NCI-H1105 treated with DMSO at 0.1 percent for 48 hours (cell line): ENCODE results near the gene RTN4RL1.

Experiments used
- DNase-seq: peaks from one replicate; lab custom pipeline; 2025; lab: John Stamatoyannopoulos, UW

The RTN4RL1 gene

DNA sequence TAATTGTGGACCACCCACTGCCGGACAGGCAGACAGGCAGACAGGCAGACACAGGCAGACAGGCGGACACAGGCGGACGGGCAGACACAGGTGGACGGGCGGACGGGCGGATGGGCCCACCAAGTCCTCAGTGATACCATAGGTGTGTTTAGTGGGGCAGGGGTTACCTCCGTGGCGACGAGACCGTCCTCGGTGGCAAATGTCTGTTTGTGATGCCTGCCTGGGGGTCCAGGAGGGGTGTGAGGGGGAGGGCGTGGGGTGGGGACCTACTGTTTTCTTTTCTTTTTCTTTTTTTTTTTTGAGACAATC lies 76.7 kb downstream of the RTN4RL1 start:
- no peak for DNase-seq

DNA sequence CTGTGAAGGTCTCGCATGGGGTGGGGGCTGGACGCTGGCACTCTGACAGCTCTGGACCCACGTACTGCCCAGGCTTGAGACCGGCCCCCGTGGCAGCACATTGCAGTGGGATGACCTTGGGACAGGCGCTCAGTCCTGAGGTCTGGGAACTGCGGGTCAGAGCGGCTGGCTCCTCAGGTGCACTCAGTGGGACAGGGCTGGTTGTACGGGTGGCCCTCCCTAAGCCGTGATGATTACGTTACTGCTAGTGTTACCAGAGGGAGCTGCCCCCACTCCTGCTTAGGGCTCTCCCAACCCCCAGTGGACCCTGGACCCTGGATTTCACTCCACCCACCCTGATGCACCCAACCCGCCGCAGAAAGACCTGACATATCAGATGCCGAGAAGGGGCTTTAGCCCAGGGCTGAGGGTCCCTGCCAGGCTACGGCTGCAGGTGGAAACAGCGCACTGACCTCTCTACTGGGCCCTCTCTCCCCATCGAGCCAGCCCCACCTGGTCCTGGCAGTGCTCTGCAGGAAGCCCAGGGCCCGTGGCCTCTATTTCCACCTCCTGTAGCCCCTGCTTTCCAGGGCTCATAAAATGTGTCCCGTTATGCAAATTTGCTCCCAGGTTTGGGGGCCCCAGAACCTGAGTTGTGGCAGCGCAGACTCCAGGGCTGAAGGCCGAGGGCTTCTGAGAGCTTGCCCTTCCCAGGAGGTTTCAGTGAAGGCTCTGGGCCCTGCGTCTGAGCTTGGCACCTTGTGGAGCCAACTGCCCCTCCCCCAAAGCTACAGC lies 77.2 kb downstream of the RTN4RL1 start:
- DNase-seq: no peak

DNA sequence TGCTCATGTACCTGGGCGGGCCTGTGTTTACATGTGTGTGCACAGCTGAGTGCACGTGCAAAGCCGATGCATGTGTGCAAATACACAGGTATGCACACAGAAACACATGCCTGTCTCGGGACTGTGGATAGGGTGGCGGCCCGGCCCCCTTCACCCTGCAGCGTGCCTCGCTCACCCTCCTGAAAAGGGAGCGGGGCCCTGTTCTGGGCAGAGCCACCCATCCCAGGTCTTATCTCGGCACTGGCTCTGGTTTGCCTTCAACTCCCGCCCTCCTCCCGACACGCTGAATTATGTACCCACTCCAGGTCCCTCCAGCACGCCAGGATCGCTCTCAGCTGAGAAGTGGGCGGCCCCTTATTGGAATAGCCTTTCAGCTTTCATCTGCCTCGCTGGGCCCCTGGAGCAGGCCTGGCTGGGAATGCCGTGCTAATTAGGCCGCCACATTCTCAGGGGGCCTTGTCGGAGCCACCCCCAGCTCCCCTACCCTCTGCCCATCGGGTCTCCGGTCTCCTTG lies 77.8 kb downstream of the RTN4RL1 start:
- DNase-seq: no peak

DNA sequence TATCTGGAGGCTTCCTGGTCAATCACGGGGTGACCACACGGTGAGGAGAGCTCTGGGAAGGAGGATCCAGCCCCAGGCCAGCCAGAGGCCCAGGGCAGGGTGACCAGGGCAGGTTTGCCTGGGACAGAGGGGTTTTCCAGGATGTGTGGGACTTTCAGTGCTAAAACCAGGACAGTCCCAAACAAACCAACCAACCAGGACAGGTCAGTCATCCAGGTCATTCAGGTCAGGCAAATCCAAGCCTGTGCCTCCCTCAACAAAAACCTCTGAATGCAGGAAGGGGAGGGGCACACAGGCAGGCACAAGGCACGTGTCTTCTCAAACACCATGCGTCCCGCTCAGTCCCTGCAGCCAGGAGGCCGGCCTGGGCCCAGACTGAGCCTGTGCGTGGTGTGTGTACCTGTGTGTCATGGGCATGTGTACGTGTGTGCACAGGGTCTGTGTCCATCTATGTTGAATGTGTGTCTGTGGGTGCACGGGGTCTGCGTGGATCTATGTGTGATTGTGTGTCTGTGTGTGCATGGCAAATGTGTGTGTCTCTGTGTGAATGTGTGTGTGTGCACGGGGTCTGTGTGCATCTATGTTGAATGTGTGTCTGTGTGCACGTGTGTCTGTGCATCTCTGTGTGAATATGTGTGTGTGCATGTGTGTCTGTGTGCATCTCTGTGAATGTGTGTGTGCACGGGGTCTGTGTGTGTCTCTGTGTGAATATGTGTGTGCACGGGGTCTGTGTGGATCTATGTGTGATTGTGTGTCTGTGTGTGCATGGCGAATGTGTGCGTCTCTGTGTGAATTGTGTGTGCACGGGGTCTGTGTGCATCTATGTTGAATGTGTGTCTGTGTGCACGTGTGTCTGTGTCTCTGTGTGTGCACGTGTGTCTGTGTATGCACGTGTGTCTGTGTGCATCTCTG lies 78.9 kb downstream of the RTN4RL1 start:
- no peak for DNase-seq

DNA sequence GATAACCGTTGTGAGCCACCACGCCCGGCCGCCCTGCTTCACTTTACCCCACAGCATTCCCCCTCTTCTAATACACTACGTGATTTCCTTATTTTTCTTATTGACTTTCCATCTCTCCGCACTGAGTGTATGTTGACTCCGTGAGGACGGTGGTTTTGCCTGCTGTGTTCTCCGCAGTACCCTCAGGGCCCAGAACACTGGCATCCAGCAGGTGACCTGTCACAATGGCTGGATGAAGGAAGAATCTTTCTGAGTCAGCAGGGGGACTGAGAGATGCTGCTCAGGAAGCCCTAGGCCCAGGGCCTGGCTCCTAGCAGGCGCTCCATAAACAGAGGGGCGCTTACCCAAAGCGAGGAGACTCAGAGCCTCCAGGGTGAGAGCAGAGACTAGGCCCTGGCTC lies 79.5 kb downstream of the RTN4RL1 start:
- no peak for DNase-seq

DNA sequence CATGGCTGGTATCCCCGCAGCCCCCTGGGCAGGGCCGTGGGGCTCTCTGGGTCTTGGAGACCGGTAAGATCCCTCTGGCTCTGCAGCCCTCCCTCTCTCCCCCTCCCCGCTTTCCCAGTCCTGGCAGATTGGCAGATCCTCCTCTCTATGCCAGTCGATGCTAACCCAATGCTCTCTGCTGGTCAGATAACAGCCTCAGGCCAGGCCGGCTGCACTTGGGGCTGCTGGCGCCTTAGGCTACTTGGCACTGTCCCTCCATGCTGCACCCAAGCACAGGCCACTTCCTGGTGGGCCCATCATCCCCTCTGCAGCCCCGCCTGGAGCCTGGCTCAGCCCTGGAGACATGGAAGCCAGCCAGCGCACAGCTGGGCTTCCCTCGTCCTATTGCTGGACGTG lies 81.7 kb downstream of the RTN4RL1 start:
- DNase-seq: no peak

DNA sequence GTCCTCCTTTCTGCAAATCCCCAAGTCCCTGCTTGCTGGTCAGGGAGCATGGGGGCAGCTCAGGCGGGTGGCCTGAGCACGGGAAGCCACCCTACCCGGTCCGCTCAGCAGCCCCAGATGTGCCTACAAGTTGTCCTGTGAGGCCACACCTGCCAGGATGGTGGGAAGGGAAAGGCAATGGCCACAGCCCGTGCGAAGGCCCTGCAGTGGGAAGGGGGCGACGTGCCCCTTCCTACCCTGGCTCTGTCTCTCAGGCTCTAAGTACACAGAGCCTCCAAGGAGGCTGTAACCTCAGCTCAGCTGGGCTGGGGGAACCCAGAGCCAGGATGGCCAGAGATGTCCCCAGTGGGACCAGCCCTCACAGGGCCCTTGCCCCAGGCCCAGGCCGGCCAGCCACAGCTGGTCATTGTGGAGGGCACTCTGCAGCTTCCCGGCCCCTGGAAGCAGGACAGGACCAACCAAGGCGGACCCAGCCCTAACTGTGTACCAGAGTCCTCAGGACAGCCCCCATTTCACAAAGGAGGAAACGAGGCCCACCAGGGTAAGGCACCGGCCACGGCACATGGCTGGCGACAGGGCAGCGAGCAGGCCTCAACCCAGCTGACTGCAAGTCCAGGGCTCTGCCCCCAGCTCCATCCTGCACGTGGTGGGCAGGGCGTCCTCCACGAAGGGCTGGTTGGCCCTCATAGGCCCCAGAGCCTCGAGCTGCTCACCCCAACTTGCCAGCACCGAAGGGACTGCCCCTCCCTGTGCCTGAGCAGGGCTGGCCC lies 82.3 kb downstream of the RTN4RL1 start:
- no peak for DNase-seq

DNA sequence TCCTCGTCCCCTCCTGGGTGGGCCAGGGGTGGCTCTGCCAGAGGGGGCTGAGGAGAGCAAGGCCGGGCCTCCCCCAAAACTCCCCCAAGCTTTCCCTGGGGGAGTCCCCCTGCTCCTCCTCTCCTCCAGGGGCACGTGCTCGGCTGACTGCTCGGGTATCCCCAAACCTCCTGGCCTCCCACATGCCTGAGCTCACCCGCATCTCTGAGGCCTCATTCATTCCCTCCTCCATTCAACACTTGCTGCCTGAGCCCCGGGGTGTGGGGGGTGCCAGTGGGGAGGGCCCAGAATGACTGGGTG lies 83.1 kb downstream of the RTN4RL1 start:
- DNase-seq: no peak

DNA sequence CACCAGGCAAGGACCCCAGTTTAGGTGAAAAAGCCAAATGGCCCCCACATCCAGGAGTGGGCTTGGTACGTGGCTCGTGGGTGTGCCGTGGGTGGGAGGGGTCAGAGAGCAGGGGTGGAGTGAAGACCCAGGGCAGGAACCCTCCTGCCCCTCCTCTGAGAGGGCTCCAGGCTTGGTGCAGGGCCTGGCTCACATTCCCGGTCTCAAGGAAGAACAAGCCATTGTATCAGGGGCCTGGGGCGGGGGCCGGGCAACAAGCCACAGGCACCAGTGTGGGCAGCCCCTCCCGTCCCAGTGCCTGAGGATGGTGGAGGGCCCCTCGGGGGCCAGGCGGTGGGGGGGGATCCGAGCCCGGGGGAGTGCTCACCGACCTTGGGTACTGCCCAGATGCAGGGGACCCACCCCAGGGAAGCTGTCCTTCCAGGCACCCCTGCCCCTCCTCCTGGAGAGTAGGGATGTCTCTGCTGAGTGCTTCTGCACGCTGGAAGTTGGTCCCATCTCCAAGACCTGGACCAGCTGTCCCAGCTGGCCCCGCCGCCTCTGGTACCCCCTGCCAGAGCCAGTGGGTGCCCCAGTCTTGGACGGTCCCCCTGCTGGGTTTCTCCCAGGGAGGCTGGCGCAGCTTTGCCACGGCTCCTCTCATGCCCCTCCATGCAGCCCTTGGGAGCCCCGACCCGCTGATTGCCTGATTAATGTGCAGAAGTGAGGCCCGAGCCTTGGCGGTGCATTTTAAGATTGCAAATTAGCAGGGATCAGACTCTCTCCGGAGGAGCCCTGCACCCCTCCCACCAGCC lies 83.7 kb downstream of the RTN4RL1 start:
- DNase-seq: no peak

DNA sequence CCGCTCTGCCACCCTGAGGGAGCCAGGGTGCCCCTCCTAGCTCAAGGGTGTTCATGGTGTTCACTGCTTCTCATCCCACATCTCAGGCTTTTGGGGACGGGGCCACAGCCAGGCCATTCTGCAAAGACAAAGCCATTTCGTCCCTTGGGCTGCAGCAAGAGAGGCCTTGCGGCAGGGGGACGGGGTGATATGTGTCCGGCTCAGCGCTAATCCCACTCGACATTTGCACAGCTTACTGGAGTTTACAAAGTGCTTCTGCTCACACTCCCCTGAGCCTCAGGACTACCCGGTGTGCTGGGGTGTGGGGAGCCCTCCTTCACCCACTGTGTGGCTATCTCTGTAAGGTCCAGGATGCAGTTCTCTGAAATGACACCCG lies 84.3 kb downstream of the RTN4RL1 start:
- no peak for DNase-seq

DNA sequence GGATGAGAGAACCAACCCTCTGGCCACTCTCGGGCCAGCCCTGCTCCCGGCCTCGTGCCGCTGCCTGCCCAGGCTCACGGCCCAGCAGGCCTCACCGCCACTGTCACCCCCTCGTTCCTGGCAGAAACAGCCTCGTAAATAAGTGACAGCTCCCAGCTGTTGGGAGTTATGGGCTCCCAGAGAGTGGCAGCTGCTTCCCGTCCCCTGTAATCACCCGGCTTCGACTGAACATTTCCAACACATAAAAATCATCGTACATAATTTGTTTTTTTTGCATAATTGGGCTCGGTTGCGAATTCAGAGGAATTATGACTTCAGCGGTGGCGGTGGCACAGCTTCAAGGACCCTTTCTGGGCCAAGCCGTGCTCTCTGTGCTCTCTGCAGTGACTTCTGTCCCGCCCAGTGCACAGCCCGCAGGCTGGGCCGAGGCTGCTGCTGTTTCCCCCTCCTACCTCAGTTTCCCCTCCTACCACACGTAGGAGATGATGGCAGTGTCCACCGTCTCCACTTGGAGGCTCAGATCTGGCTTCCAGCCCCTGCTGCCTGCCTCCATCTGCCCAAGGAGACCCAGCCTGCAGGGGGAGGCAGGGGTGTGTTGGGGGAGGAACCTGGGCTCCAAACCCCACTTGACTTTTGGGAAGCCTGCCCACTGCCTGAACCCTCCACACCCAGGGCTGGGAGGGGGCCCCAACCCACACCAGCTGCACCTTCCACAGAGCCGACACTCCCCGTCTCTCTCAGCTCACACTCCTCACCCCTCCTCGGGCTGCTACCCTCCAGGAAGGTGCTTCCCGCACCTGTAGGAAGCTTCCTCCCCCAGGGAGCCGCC lies 84.9 kb downstream of the RTN4RL1 start:
- DNase-seq: no peak

DNA sequence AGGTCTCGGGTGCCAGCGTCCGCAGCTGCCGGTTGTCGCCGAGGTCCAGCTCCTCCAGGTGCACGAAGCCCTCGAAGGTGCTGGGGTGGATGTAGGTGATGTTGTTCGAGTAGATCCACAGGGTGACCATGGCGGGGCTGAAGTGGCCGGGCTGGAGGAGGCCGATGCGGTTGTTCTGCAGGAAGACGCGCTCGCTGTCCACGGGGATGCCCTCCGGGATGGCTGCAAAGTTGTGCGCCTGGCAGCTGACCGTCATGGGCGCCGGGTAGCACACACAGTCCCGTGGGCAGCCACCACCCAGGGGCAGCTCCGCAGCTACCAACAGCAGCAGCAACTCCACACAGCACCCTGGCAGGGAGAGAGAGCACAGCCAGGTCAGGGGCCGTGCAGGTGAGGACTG lies 87.7 kb downstream of the RTN4RL1 start:
- DNase-seq: no peak

DNA sequence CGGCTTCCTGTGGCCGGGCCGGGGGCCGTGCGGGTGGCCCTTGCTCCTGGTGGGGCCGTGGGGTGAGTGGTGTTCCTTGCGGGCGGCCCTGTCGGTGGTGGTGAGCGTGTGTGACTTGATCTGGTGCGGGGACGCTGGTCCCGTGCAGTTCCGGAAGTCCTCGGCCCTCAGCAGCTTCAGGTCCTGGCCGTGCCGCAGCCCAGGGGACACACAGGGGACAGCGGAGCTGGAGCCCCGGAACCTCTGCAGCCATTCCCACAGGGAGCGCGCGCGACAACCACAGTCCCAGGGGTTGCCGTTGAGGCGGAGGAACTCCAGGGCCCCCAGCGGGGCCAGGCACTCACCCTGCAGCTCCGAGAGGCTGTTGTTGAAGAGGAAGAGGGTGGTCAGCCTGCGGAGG lies 88.4 kb downstream of the RTN4RL1 start:
- no peak for DNase-seq

DNA sequence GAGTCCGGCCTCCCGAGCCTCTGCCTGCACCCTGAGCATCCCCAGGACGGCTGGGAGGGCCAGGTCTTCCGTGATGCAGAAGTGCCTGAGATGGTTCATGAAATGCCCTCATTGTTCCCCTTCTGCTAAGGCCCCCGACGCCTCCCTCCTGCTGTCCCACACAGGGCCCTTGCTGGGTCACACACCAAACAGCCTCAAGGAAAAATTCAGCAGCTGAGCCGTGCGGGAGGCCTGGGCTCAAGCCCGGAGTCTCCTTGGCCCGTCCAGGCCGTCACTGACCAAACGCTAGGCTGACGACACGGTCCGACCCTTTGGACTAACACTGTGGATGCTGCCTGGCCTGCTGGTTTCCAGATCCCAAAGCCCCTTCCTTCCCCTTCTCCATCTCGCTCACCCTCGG lies 90.2 kb downstream of the RTN4RL1 start:
- no peak for DNase-seq

DNA sequence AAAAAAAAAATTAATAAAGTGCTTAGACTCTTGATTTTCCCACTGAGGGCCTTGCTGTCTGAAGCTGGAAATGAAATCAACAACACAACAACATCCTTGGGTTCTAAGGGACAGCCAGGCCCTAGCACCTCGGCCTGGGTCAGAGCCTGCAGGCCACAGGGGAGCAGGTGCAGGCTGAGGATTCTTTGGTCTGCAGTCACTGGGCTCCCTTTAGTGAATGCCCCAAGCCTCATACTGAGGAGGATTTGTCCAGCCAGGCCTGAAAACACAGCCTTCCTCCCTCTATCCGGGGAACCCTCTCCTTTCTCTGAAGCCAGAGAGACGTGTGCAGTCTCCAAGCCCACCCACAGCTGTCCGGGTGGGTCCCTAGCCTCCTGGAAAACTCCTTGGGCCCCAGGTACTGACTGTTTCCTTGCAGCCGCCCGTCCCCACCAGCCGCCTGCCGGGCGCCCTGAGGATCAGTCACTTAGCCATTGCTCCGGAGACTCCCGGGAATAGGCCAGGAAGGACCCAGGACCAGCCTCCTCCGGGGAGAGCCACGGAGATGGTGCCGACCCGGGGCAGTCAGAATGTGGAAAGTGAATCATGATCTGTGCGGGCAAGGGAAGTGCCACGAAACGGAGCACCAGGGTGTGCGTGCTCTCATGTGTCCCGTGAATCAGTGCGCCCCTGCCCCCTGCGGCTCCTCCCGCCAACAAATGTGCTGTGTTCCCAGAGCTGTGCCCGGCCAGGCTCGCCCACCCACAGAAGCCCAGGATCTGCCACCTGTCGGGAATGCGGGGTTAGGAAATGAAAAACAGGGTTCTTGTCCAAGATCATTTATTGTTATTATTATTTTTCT lies 91.0 kb downstream of the RTN4RL1 start:
- DNase-seq: no peak

DNA sequence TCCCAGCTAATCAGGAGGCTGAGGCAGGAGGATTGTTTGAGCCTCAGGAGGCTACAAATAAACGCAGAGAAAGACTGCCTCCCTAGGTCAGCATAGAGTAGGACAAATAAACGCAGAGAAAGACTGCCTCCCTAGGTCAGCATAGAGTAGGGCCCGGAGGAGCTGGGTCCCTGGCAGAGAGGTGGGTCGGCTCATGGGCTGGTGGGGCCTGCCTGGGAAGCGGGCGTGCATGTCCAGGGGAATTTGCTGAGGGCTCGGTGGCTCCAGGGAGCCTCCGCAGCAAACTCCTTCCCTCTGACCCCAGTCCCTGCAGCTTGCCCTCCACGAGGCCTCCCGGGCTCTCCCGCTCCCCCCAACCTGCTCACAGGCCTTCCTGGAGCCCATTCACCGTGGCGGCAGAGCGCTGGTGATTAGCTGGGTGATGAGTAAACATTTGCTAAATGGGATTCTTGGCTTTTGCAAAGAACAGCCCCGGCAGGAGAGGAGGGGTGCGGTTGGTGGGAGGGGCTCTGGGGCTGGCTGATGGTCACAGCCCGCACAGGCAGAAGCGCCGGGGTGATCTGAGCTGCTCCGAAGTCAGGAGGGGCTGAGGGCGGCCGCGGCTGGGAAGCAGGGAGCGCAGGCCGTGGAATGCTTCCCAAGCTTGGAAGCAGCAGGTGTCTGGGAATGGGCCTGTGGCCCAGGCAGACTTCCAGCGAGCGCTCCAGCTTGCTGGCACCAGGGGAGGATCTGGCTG lies 93.1 kb downstream of the RTN4RL1 start:
- peak; percentile 72 for DNase-seq

DNA sequence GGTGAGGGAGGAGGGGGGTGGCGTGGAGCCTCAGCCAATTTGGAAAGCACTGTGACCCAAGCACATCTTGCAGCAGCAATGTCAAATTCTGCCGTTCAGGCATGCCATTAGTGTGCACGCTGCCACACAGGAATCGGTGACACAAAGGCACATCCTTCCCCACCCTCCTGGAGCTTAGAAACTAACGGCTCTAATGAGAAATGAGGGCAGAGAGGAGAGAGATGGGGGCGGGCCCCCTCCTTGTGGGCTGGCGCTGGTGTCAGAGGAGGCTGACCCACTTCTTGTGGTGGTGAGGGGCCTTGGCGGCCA lies 94.8 kb downstream of the RTN4RL1 start:
- no peak for DNase-seq

DNA sequence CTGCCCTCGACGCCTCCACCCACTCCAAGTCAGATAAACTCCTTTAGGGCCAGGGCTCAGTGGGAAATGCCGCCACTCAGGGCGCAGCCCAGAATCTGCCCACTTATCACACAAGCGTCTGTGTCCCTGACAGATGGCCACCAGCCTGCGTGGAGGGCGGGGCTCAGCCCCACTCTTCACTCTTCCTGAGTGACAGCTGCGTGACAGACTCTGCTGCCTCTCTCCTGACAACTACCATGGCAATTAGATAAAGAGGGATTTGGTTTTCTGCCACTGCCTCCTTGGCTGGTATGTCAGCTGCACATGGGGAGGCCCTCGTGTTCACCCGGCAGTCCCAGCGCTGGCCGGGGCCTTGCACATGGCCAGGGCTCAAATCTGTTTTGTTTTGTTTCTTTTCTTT lies 96.2 kb downstream of the RTN4RL1 start:
- DNase-seq: no peak

DNA sequence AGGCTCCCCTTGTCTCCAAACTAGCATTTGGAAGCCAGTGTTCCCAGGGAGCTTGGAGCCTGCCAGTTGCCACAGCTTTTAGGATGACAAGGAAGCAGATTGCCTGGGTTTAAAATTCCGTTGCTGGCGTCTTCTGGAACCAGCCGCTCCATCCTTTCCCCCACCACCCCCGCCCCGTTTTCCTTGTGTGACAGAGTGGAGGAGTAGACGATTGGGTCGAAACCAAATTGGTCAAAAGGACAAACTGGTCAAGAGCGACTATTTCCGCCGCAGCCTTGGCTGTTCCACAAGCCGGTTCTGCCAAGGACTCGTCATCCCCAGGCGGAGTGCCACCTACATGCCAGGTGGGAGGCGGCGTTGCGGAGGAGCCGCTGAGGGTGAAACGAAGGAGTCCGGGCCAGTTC lies 104.2 kb downstream of the RTN4RL1 start:
- no peak for DNase-seq

DNA sequence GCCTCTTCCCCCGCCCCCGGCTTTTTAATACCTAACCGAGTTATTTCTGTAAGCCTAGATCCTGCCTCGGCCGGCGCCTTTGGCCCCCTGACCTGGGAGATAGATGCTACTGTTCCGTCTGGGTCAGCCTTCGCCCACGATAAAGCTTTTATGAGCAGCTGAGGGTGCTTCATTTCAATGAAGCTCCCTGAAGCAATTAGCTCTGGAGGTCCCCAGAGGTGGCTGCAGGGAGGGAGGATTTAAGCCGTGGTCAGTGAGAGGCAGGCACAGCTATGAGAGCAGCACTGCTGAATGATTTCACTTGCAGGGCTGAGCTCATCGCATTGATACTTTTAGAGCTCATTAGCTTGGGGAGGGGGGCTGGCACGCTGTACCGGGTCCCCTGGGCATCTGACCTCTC lies 105.9 kb downstream of the RTN4RL1 start:
- no peak for DNase-seq
